DND-41 (cell line): Measurements from ENCODE around the gene PTGFRN.
"Not testable (repeated sequence)": the region's sequence is repeated elsewhere in the genome, so short reads cannot be mapped to it uniquely, and the experiment has no call there.

Source experiments
- ATAC-seq: fragments of 200-7000 bp; cut with Tn5 transposase; 3 replicates; pipeline ENCODE4 v1.9.1; 2021; ENCODE audit warnings: low read depth; ENCODE audit not compliant: insufficient read depth
- DNase-seq: peaks from one replicate; pipeline ENCODE4 v3.0.0-alpha.2; 2020
- H2AFZ ChIP-seq: 2 replicates; pipeline ENCODE4 v1.6.0; 2012; ENCODE audit warnings: low read depth, low read length
- H3K27ac ChIP-seq: 2 replicates; pipeline ENCODE4 v1.5.1; 2012; ENCODE audit warnings: low read length, inconsistent platforms
- H3K27me3 ChIP-seq: fragments of 200-600 bp; sonication (generic); 2 replicates; pipeline ENCODE4 v1.6.0; 2012; ENCODE audit warnings: low read length, mild to moderate bottlenecking, inconsistent platforms; ENCODE audit not compliant: insufficient read depth, poor library complexity
- H3K36me3 ChIP-seq: 2 replicates; pipeline ENCODE4 v1.5.1; 2012; ENCODE audit warnings: low read length, inconsistent platforms; ENCODE audit not compliant: insufficient read depth
- H3K4me1 ChIP-seq: 2 replicates; pipeline ENCODE4 v1.5.1; 2012; ENCODE audit warnings: mild to moderate bottlenecking, low read length; ENCODE audit not compliant: insufficient read depth
- H3K4me2 ChIP-seq: 2 replicates; pipeline ENCODE4 v1.6.0; 2012; ENCODE audit warnings: mild to moderate bottlenecking, moderate library complexity, low read length, inconsistent platforms; ENCODE audit not compliant: insufficient read depth
- H3K4me3 ChIP-seq, 2 experiments: fragments of 200-600 bp in 1 of 2; shearing (Covaris generic) in 1 of 2; 2 replicates each; pipeline ENCODE4 v1.5.1; 2012 to 2016; ENCODE audit warnings: inconsistent platforms in 2 of 2, low read length in 2 of 2, mild to moderate bottlenecking in 2 of 2, low read depth in 1 of 2, moderate library complexity in 1 of 2
- H3K79me2 ChIP-seq: 2 replicates; pipeline ENCODE4 v1.6.0; 2012; ENCODE audit warnings: low read length, inconsistent platforms; ENCODE audit not compliant: insufficient read depth
- H3K9ac ChIP-seq: 2 replicates; pipeline ENCODE4 v1.6.0; 2012; ENCODE audit warnings: low read depth, mild to moderate bottlenecking, inconsistent platforms, low read length, moderate library complexity
- H3K9me3 ChIP-seq: 2 replicates; pipeline ENCODE4 v1.5.1; 2012; ENCODE audit warnings: low read length, moderate library complexity, mild to moderate bottlenecking, inconsistent platforms; ENCODE audit not compliant: insufficient read depth, severe bottlenecking
- H4K20me1 ChIP-seq: 2 replicates; pipeline ENCODE4 v1.6.0; 2012; ENCODE audit warnings: low read length; ENCODE audit not compliant: insufficient read depth
- EZH2 ChIP-seq: IDR thresholded peaks from 3 replicates; pipeline ENCODE4 v1.6.1; 2012; ENCODE audit warnings: borderline replicate concordance, low read depth, mild to moderate bottlenecking, moderate library complexity, low read length, inconsistent platforms; ENCODE audit not compliant: severe bottlenecking
- TF ChIP-seq, protein P1 (sequence below): IDR thresholded peaks from 2 replicates; pipeline ENCODE4 v1.5.1; 2012; ENCODE audit warnings: borderline replicate concordance, low read length, moderate library complexity, mild to moderate bottlenecking; ENCODE audit not compliant: poor library complexity, severe bottlenecking; ENCODE audit errors: extremely low read depth

The PTGFRN gene

DNA sequence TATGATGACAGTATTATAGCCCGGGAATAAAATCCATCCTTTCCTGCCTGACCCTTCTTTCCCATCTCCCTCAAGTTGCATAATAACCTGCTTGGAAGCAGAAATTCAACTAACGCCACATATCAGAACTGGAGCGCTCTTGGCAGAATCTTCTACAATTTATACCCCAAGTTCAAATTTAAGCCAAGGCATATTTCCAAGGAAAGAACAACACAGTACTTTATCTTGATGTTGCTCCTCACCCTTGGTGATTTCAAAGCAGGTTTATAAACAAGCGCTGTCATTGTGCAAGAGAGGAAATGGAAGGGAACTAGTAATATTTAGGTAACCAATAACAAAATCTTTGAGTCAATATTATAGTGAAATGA lies 38.0 kb upstream of the PTGFRN start:
- Histone ChIP-seq H3K36me3 (no peaks in the 10 kb centered on the region), H3K9ac (no peak overlapping the region), H2AFZ (no peak overlapping the region), H3K4me2 (no peak overlapping the region), H3K79me2 (no peaks in the 10 kb centered on the region), H3K27ac (no peak overlapping the region), H3K4me1 (peaks cover 10% of the 10 kb centered on the region), H3K27me3 (no peaks in the 10 kb centered on the region), H3K9me3 (peaks cover 6% of the 10 kb centered on the region), H3K4me3 (no peak overlapping the region), H4K20me1 (no peaks in the 10 kb centered on the region)
- no peak for TF ChIP-seq EZH2
- TF ChIP-seq, protein P1, sequence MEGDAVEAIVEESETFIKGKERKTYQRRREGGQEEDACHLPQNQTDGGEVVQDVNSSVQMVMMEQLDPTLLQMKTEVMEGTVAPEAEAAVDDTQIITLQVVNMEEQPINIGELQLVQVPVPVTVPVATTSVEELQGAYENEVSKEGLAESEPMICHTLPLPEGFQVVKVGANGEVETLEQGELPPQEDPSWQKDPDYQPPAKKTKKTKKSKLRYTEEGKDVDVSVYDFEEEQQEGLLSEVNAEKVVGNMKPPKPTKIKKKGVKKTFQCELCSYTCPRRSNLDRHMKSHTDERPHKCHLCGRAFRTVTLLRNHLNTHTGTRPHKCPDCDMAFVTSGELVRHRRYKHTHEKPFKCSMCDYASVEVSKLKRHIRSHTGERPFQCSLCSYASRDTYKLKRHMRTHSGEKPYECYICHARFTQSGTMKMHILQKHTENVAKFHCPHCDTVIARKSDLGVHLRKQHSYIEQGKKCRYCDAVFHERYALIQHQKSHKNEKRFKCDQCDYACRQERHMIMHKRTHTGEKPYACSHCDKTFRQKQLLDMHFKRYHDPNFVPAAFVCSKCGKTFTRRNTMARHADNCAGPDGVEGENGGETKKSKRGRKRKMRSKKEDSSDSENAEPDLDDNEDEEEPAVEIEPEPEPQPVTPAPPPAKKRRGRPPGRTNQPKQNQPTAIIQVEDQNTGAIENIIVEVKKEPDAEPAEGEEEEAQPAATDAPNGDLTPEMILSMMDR: no peak
- ATAC-seq: no peak
- no peak for DNase-seq

DNA sequence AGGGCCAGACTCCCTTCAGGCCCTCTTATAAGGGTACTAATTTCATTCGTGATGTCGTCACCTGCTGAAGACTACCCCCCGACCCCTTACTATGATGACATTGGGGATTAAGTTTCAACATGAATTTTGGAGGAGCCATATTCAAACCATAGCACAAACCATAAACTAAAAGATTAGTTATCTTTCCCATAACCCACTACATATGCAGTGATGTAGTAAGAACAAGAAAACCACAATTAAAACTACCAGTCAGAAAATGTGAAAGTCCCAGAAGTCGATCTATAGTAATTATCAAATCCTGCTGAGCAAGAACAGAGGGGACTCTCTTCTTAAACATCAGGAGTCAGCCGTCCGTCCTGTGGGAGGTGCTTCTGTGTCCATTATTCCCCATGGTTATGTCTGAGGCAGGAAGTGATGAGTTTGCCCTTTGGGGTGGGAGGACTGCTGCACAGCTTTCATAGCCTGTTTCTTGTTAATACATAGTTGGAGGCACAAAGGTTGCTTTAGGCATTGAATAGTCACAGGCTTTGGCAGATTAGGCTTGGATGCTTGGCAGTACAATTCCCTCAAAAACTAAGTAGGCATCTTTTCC lies 35.9 kb upstream of the PTGFRN start:
- H3K36me3 ChIP-seq: no peaks in the 10 kb centered on the region
- H3K9me3 ChIP-seq: no peaks in the 10 kb centered on the region
- H4K20me1 ChIP-seq: no peaks in the 10 kb centered on the region
- TF ChIP-seq EZH2: no peak
- TF ChIP-seq, protein P1: no peak
- no peaks in the 10 kb centered on the region for H3K79me2 ChIP-seq
- H3K27me3 ChIP-seq: no peaks in the 10 kb centered on the region
- no peak overlapping the region for H3K9ac ChIP-seq
- H3K4me1 ChIP-seq: peaks cover 30% of the 10 kb centered on the region
- no peak overlapping the region for H3K4me3 ChIP-seq
- no peak overlapping the region for H3K4me2 ChIP-seq
- H2AFZ ChIP-seq: no peak overlapping the region
- DNase-seq (no peak), ATAC-seq (no peak)
- no peak overlapping the region for H3K27ac ChIP-seq

DNA sequence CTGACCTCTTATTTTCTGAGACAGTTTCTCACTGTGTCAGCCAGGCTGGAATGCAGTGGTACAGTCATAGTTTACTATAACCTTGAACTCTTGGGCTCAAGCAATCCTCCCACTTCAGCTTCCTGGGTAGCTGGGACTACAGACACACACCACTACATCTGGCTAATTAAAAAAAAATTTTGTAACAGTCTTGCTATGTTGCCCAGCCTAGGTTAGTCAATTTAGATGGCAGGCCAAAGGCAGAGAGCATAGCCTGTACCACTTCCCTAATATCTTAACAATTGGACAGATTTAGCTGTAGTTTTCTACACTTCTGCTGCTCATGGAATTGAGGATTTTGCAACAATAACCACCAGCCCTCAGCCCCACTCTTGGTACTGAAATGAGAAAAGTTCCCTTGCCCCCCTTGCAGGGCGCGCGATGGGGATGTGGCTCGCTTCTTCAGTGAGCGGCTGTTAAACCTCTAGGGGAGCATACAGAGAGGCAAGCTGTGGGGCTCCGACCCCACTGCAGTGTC lies 34.9 kb upstream of the PTGFRN start:
- H3K4me2 ChIP-seq: no peak overlapping the region
- no peaks in the 10 kb centered on the region for H3K9me3 ChIP-seq
- TF ChIP-seq EZH2: no peak
- TF ChIP-seq, protein P1: no peak
- ATAC-seq: no peak
- H3K4me3 ChIP-seq: no peak overlapping the region
- H3K4me1 ChIP-seq: peaks cover 40% of the 10 kb centered on the region
- H3K27me3 ChIP-seq: no peaks in the 10 kb centered on the region
- no peak overlapping the region for H2AFZ ChIP-seq
- H3K9ac ChIP-seq: no peak overlapping the region
- DNase-seq: no peak
- H3K79me2 ChIP-seq: no peaks in the 10 kb centered on the region
- no peak overlapping the region for H3K27ac ChIP-seq
- H4K20me1 ChIP-seq: no peaks in the 10 kb centered on the region
- H3K36me3 ChIP-seq: no peaks in the 10 kb centered on the region

DNA sequence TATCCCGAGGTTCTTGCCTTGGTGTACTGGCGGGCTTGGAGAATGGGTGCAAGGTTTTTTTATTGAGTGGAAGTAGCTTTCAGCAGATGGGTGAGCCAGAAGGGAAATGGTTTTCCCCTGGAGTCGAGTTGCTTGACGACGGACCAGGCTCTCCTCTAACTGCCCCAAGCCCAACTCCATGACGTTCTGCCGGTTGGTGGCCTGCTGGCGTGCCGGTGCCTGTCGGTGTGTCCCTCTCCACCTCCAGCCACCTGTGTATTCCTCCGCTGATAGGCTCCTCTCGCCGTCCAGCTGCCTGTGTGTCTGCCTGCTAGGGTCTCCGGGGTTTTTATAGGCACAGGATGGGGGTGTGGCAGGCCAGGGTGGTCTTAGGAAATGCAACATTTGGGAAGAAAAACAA lies 34.3 kb upstream of the PTGFRN start:
- no peak overlapping the region for H3K27ac ChIP-seq
- H3K9ac ChIP-seq: no peak overlapping the region
- no peaks in the 10 kb centered on the region for H3K27me3 ChIP-seq
- no peaks in the 10 kb centered on the region for H3K36me3 ChIP-seq
- no peak for TF ChIP-seq EZH2
- TF ChIP-seq, protein P1: no peak
- H3K4me2 ChIP-seq: no peak overlapping the region
- H3K9me3 ChIP-seq: no peaks in the 10 kb centered on the region
- no peaks in the 10 kb centered on the region for H3K79me2 ChIP-seq
- H2AFZ ChIP-seq: no peak overlapping the region
- no peak overlapping the region for H3K4me3 ChIP-seq
- ATAC-seq (no peak), DNase-seq (no peak)
- no peaks in the 10 kb centered on the region for H4K20me1 ChIP-seq
- H3K4me1 ChIP-seq: peaks cover 46% of the 10 kb centered on the region

DNA sequence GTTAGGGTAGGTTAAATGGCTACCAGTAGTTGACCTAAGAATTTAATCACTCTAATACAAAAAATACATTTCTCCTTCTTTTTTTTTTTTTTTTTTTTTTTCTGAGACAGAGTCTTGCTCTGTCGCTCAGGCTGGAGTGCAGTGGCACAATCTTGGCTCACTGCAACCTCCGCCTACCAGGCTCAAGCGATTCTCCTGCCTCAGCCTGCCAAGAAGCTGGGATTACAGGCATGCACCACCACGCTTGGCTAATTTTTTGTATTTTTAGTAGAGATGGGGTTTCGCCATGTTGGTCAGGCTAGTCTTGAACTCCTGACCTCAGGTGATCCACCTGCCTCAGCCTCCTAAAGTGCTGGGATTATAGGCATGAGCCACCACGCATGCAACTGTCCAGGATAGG lies 33.8 kb upstream of the PTGFRN start:
- not testable (repeated sequence) for H3K27me3 ChIP-seq, H3K79me2 ChIP-seq, H3K27ac ChIP-seq, H3K9ac ChIP-seq, H3K36me3 ChIP-seq, H4K20me1 ChIP-seq, DNase-seq, H3K9me3 ChIP-seq, H2AFZ ChIP-seq, ATAC-seq, H3K4me2 ChIP-seq, H3K4me3 ChIP-seq
- peaks cover 46% of the 10 kb centered on the region for H3K4me1 ChIP-seq
